NCI-H1694 treated with DMSO at 0.1 percent for 48 hours (cell line): ENCODE data around the gene TANGO2.

Experiments used
- DNase-seq: peaks from one replicate; lab custom pipeline; 2025; lab: John Stamatoyannopoulos, UW

Gene TANGO2

GRCh38 chr22:20020533-20021195 lies at the start of gene TANGO2:
TSS of gene TANGO2 (plus strand) at chr22:20021110. CDS start at chr22:20036799, 15,689 bp downstream.
- peak; percentile 60 for DNase-seq

- DNase-seq: no peak
Measured at GRCh38 chr22:19971276-19972124, 49.4 kb upstream of the TANGO2 start.

- DNase-seq: no peak
Measured at GRCh38 chr22:19972251-19972650, 48.7 kb upstream of the TANGO2 start.

GRCh38 chr22:19972652-19973550 lies 48.0 kb upstream of the TANGO2 start:
- DNase-seq: no peak

- DNase-seq: no peak
Measured at GRCh38 chr22:19973551-19974267, 47.2 kb upstream of the TANGO2 start.

GRCh38 chr22:19974268-19974861 lies 46.5 kb upstream of the TANGO2 start:
- DNase-seq: peak; percentile 77

GRCh38 chr22:19974935-19975706 lies 45.8 kb upstream of the TANGO2 start:
- no peak for DNase-seq

GRCh38 chr22:19975707-19976035 lies 45.2 kb upstream of the TANGO2 start:
- DNase-seq: no peak

GRCh38 chr22:19976671-19977070 lies 44.2 kb upstream of the TANGO2 start:
- DNase-seq: no peak

- no peak for DNase-seq
Measured at GRCh38 chr22:19977296-19978243, 43.3 kb upstream of the TANGO2 start.

- no peak for DNase-seq
Measured at GRCh38 chr22:19978748-19979147, 42.2 kb upstream of the TANGO2 start.

GRCh38 chr22:19979712-19980493 lies 41.0 kb upstream of the TANGO2 start:
- no peak for DNase-seq

GRCh38 chr22:19980766-19981165 lies 40.1 kb upstream of the TANGO2 start:
- DNase-seq: no peak

- DNase-seq: no peak
Measured at GRCh38 chr22:19981171-19981960, 39.5 kb upstream of the TANGO2 start.

- DNase-seq: no peak
Measured at GRCh38 chr22:19981961-19982920, 38.7 kb upstream of the TANGO2 start.

- no peak for DNase-seq
Measured at GRCh38 chr22:19982991-19983578, 37.8 kb upstream of the TANGO2 start.
